HepG2 (cell line): ENCODE data around the gene SLC6A8. TPM values are rescaled to one million over a fixed set of nuclear protein-coding genes. Genes with fewer than 3 reads are reported as not detected.
A peak's percentile ranks its signal among the peaks of the same experiment; 100 is the strongest.

Experiments used
- ARID4A ChIP-seq: sonication (generic); formaldehyde crosslinking; IDR thresholded peaks from 2 replicates; pipeline ENCODE4 v1.5.0; 2020; ENCODE audit warnings: mild to moderate bottlenecking, missing genetic modification reagents, borderline replicate concordance
- CREB3 ChIP-seq: sonication (generic); formaldehyde crosslinking; IDR thresholded peaks from 2 replicates; pipeline ENCODE4 v1.5.0; 2020; ENCODE audit warnings: missing genetic modification reagents
- FOXJ3 ChIP-seq: sonication (generic); formaldehyde crosslinking; IDR thresholded peaks from 2 replicates; pipeline ENCODE4 v1.4.0; 2020; ENCODE audit warnings: missing genetic modification reagents, mild to moderate bottlenecking, borderline replicate concordance
- HNF4G ChIP-seq, 2 experiments: sonication (generic) in 1 of 2; formaldehyde crosslinking in 1 of 2; IDR thresholded peaks; 2 replicates each; pipeline versions ENCODE4 v1.4.0 to v1.6.1; 2011 to 2020; ENCODE audit warnings: borderline replicate concordance in 2 of 2, low read depth in 2 of 2, mild to moderate bottlenecking in 2 of 2, low read length in 1 of 2, missing genetic modification reagents in 1 of 2, moderate library complexity in 1 of 2
- MXI1 ChIP-seq: IDR thresholded peaks from 3 replicates; pipeline ENCODE4 v1.6.1; 2012; ENCODE audit warnings: low read depth, low read length, inconsistent platforms, borderline replicate concordance
- NR2F1 ChIP-seq, 2 experiments: fragments of 450-650 bp in 1 of 2; formaldehyde crosslinking in 1 of 2; IDR thresholded peaks; 2 replicates each; pipeline versions ENCODE4 v1.5.0 to v1.6.1; 2016 to 2020; ENCODE audit warnings: mild to moderate bottlenecking in 1 of 2, missing compliant biosample characterization in 1 of 2, missing genetic modification reagents in 1 of 2, moderate library complexity in 1 of 2
- PHF20 ChIP-seq: sonication (generic); formaldehyde crosslinking; IDR thresholded peaks from 2 replicates; pipeline ENCODE4 v1.5.0; 2020; ENCODE audit warnings: mild to moderate bottlenecking, missing genetic modification reagents
- SP5 ChIP-seq: IDR thresholded peaks from 2 replicates; pipeline ENCODE4 v1.6.1; 2016; ENCODE audit warnings: low read depth, borderline replicate concordance
- TBL1XR1 ChIP-seq: fragments of 150-350 bp; IDR thresholded peaks from 2 replicates; pipeline ENCODE4 v1.6.1; 2014; ENCODE audit warnings: borderline replicate concordance, low read length; ENCODE audit not compliant: partially characterized antibody
- TMF1 ChIP-seq: sonication (generic); formaldehyde crosslinking; IDR thresholded peaks from 2 replicates; pipeline ENCODE4 v1.8.1; 2022; ENCODE audit warnings: low read depth, missing genetic modification reagents
- ZBTB3 ChIP-seq: sonication (generic); formaldehyde crosslinking; IDR thresholded peaks from 2 replicates; pipeline ENCODE4 v1.4.0; 2020; ENCODE audit warnings: low read depth, mild to moderate bottlenecking, moderate library complexity, missing genetic modification reagents, borderline replicate concordance
- ZNF207 ChIP-seq: fragments of 450-650 bp; IDR thresholded peaks from 2 replicates; pipeline ENCODE4 v1.6.1; 2016; ENCODE audit warnings: antibody characterized with exemption, borderline replicate concordance
- ZNF225 ChIP-seq: sonication (generic); formaldehyde crosslinking; IDR thresholded peaks from 2 replicates; pipeline ENCODE4 v1.4.0; 2020; ENCODE audit warnings: mild to moderate bottlenecking, missing genetic modification reagents
- ZNF256 ChIP-seq: sonication (generic); formaldehyde crosslinking; conservative IDR thresholded peaks from 2 replicates; pipeline ENCODE4 v1.4.0; 2020; ENCODE audit warnings: missing genetic modification reagents
- ZNF333 ChIP-seq: sonication (generic); formaldehyde crosslinking; IDR thresholded peaks from 2 replicates; pipeline ENCODE4 v1.4.0; 2020; ENCODE audit warnings: mild to moderate bottlenecking, missing genetic modification reagents, borderline replicate concordance
- ZNF414 ChIP-seq: sonication (generic); formaldehyde crosslinking; IDR thresholded peaks from 2 replicates; pipeline ENCODE4 v1.5.0; 2020; ENCODE audit warnings: missing genetic modification reagents
- ZNF446 ChIP-seq: sonication (generic); formaldehyde crosslinking; IDR thresholded peaks from 2 replicates; pipeline ENCODE4 v1.5.0; 2020; ENCODE audit warnings: mild to moderate bottlenecking, missing genetic modification reagents
- ZNF460 ChIP-seq: sonication (generic); formaldehyde crosslinking; IDR thresholded peaks from 2 replicates; pipeline ENCODE4 v1.5.1; 2020; ENCODE audit warnings: missing genetic modification reagents, mild to moderate bottlenecking, borderline replicate concordance
- ZNF496 ChIP-seq: sonication (generic); formaldehyde crosslinking; IDR thresholded peaks from 2 replicates; pipeline ENCODE4 v1.8.1; 2023; ENCODE audit warnings: mild to moderate bottlenecking, moderate library complexity, missing genetic modification reagents; ENCODE audit not compliant: insufficient replicate concordance
- ZNF558 ChIP-seq: sonication (generic); formaldehyde crosslinking; IDR thresholded peaks from 2 replicates; pipeline ENCODE4 v1.9.0; 2022; ENCODE audit warnings: mild to moderate bottlenecking, missing genetic modification reagents, borderline replicate concordance
- ZNF567 ChIP-seq: sonication (generic); formaldehyde crosslinking; IDR thresholded peaks from 2 replicates; pipeline ENCODE4 v1.8.1; 2023; ENCODE audit warnings: mild to moderate bottlenecking, missing genetic modification reagents, borderline replicate concordance
- ZNF576 ChIP-seq: sonication (generic); formaldehyde crosslinking; IDR thresholded peaks from 2 replicates; pipeline ENCODE4 v1.4.0; 2020; ENCODE audit warnings: mild to moderate bottlenecking, missing genetic modification reagents
- ZNF615 ChIP-seq: sonication (generic); formaldehyde crosslinking; IDR thresholded peaks from 2 replicates; pipeline ENCODE4 v1.5.0; 2020; ENCODE audit warnings: mild to moderate bottlenecking, missing genetic modification reagents, borderline replicate concordance
- polyA plus RNA-seq, 8 experiments: library from polyadenylated mRNA; depleted of rRNA in 3 of 8; stranded (reverse) in 7 of 8; unstranded in 1 of 8; fragments of >200 nt; fragmentation: Illumina TruSeq in 4 of 8; extraction: Trizol in 4 of 8; gene quantifications; 2 replicates each; pipeline versions ENCODE4 v1.2.1 to v1.2.3, GENCODE V29; 2011 to 2016; ENCODE audit warnings: low read depth in 4 of 8, missing spikeins in 1 of 8, mixed read lengths in 1 of 8; ENCODE audit not compliant: insufficient read depth in 1 of 8
- total RNA-seq, 5 experiments: library from RNA; depleted of rRNA; stranded (reverse); fragments of >200 nt; fragmentation: Illumina TruSeq; extraction: Trizol; gene quantifications; 2 replicates each; pipeline ENCODE4 v1.2.3, GENCODE V29; 2016; ENCODE audit warnings: low read depth in 1 of 5

The SLC6A8 gene
- total and polyA plus RNA-seq, 2 of the 13 experiments (the other 11 are each of a cell fraction or from before 2014, with no cell fraction given), result 13.9 to 176 TPM

GRCh38 chrX:153724252-153725038 is 36.7 kb downstream of the SLC6A8 start, which contains the start of the genes ABCD1 and BCAP31 (continued):
- TF ChIP-seq TBL1XR1 (peak; percentile 20), ZNF576 (CRISPR knock-in tag) (no peak), ARID4A (peak; percentile 47; the same call in 1 of the 2 replicates), FOXJ3 (CRISPR knock-in tag) (no peak), HNF4G (IDR thresholded peaks at IDR 0.05; ENCODE audit: borderline replicate concordance, low read depth, low read length) (no peak), HNF4G (CRISPR knock-in tag; IDR thresholded peaks at IDR 0.05; ENCODE audit: borderline replicate concordance, low read depth) (no peak), ZNF558 (CRISPR knock-in tag) (0 out of 2 replicates have a peak, but pooled peaks have one; percentile 20), ZNF333 (CRISPR knock-in tag) (no peak), ZBTB3 (no peak), SP5 (CRISPR knock-in tag) (peak; percentile 66), ZNF446 (CRISPR knock-in tag) (no peak), TMF1 (no peak), ZNF207 (no peak), NR2F1 (CRISPR knock-in tag; IDR thresholded peaks at IDR 0.05) (no peak), ZNF615 (no peak), ZNF414 (CRISPR knock-in tag) (no peak), ZNF256 (no peak), CREB3 (CRISPR knock-in tag) (no peak), ZNF567 (CRISPR knock-in tag) (no peak), MXI1 (peak; percentile 35; the same call in 1 of the 3 replicates), ZNF225 (CRISPR knock-in tag) (no peak), ZNF460 (CRISPR knock-in tag) (no peak), ZNF496 (no peak), PHF20 (no peak)
